Amniotic stem cell (primary cell): ENCODE measurements around the gene TNNI3.
"Not testable (repeated sequence)": the region's sequence is repeated elsewhere in the genome, so short reads cannot be mapped to it uniquely, and the experiment has no call there.

Experiments used
- DNase-seq: peaks from one replicate; lab custom pipeline; 2025; lab: John Stamatoyannopoulos, UW

Gene TNNI3

DNA sequence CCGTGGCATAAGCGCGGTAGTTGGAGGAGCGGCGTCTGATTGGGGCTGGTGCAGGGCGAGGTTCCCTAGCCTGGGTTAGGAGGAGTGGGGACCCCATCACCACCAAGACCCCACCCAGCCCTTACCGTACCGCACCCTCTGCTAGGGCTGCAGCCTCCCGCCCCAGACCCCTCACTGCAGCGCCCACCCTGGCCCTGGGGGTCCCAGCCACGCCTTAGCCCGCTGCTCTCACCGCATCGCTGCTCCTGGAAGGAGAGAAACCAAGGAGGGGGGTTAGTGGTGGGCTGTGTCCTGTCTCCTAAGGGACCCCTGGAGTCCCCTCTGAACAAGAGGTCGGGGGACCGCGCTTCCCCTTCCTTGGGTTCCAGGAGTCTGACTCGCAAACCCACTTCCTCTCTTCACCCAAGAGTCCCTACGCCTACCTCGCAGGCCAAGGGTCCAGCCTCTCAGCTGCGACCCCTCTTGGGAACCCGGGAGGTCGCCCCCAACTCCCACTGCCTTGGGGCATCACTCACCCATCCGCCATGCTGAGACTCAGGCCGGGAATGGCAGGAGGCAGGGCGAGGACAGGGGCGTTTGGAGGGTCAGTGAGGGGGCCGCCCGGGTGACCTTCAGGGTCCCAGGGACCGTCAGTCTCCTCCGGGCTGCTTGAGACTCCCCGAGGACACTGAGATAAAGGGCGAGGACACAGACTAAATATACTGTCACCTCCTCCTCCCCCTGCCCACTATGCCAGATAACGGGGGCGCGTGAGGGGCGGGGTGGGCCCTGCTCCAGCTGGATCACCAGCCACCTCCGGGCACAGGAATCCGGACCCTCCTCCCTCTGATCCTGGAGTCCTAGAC lies at the start of gene TNNI3:
TNNI3 (minus strand) TSS at position 669 of the 845 bp plus-strand sequence; CDS start at position 526, 143 bp downstream.
- no peak for DNase-seq

DNA sequence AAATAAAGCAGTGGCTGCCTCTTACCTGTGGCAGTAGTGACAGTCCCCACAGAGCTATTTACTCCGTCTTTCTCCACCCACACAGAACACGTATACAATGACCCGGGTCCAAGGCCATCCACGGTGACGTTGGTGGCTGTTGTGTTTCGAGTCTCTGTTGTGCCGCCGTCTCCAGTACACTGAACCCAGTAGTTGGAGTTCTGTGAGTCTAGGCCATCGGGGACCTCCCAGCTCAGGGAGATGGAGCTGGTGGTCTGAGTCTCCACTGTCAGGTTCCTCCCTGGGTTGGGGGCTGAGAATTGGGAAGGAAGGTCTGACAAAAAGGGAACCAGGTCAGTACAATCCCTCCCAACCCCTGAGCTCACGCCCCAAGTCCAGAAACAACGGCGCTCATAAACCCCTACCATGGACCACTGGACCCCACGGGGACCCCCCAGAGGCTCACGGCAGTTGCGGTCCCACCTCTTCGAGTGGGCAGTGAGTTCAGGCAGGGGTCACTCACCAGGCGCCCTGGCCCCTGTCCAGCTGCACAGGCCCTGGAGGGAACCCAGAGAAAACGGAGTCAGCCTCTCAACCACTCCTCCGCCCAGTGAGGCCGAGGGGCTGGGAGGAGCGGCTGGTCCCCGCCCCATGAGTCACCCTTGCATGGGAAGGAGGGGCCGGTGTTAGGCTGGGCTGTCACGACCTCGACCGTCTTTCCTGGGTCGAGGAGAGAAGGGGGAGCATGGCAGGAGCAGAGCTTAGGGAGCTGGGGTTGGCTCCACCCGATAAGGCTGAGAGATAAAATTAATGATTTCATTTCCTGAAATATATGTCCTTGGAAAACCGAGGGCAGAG lies 49.4 kb upstream of the TNNI3 start:
- DNase-seq, result peak; percentile 75

DNA sequence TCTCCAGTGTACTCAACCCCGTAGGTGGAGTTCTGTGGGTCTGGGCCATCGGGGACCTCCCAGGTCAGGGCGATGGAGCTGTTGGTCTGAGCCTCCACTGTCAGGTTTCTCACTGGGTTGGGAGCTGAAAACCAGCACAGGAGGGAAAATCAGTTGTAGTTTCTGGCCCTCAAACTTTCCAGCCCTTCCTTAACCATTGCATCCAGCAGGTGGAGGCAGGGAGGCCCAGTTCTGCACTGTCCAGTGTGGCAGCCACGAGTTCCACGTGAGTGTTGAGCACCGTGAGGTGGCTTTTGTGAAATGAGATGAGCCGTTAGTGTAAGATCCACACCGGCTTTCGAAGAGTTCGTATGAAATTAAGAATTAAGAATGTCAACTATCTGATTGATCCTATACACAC lies 44.7 kb upstream of the TNNI3 start:
- DNase-seq, result not testable (repeated sequence)

DNA sequence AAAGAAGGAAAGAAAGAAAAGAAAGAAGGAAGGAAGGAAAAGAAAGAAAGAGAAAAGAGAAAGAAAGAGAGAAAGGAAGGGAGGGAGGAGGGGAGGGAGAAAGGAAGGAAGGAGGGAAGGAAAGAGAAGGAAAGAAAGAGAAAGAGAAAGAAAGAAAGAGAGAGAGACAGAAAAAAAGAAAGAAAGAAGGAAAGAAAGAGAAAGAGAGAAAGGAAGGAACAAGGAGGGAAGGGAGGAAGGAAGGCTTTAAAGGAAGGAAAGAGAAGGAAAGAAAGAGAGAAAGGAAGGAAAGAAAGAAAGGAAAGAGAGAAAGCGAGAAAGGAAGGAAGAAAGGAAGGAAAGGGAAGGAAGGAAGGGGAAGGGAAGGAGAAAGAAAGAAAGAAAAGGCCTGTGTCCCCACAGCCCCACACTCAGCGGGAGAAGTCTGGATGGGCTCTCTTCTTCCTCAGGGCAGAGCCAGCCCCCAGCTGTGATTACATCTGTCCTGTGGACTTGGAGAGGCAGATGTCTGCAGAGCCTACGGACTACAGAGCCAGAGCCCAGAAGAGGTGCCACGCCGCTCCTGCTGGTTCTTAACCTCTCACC lies 42.2 kb upstream of the TNNI3 start:
- no peak for DNase-seq

DNA sequence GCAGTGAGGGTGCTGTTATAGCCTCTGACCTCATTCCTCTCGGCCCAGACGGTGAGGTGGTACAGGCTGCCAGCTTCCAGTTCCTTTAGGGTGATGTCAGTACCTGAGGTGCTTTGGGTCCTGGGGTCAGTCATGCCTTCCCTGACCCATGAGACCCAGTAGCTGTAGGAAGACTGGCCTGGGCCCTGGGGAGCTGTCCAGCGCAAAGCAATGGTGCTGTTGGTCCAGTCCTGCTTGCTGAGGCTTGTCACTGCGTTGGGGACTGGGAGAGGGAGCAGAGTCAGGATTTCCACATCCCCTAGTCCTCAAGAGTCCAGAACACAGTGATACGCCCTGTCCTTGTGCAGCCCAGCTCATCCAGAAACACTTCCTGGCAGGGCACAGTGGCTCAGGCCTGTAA lies 41.1 kb upstream of the TNNI3 start:
- no peak for DNase-seq

DNA sequence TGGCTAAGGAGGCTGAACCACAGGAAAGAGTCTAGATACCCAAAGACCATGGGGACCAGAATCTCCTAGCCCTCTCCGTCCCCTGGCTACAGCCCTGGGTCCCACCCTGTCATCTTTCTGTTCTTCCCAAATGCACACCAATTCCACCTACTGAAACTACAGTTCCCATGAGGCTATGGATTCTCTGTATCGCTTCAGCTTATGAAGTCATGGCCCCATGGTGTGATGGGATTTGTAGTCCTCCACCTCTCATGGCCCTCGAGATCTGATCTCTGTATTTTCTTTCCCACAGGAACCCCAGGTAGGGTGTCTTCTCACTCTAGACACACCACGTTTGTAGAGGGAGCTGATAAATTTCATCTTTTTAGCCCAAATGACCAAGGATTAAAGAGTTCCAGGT lies 40.0 kb upstream of the TNNI3 start:
- no peak for DNase-seq

DNA sequence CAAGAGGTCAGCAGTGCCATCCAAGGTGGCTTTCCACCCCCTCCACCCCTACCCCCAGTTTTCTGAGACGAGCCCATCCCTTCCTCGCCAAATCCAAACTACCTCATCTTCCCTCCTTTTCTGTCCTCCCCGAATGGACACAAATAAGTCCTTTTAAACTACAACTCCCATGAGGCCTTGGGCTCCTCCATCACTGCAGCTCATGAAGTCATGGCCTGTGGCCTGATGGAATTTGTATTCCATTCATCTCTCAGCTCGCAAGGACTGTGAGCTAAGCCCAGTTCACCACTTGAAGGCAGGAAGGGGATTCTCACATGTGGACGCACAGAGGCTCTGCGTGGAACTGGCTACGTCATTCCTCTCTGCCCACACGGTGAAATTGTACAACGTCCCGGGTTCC lies 39.3 kb upstream of the TNNI3 start:
- no peak for DNase-seq

DNA sequence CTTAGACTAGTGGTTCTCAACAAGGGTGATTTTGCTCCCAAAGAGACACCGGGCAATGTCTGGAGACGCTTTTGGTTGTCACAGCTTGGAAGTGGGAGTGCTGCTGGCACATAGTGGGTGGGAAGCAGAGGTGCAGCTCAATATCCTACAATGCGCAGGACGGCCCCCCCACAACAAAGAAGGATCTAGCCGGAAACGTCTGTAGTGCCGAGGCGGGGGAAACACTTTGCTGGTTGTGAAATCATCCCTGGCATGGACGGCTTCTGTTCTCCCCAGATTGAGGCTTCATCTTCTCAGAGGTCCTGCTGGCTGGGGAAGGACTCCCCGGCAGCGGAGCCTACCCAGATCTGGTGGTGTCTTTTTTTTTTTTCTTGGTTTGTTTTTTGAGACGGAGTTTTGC lies 35.9 kb upstream of the TNNI3 start:
- DNase-seq, result no peak

DNA sequence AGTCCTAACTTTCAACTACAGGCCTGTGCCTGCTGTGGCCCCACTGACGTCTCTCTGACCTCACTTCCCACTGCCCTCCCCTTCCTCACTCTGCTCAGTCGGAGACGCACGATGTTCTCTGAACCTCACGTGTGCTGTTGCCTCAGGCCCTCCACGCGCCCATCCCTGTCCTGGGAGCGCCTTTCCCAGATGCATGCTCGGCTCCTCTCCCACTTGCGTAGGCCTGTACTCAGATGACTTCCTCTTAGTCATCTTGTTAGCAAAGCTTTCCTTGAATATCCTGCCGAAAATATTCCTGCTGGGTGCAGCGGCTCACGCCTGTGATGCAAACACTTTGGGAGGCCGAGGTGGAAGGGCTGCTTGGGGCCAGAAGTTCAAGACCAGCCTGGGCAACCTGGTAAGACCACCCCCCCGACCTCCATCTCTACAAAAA lies 31.9 kb upstream of the TNNI3 start:
- no peak for DNase-seq

DNA sequence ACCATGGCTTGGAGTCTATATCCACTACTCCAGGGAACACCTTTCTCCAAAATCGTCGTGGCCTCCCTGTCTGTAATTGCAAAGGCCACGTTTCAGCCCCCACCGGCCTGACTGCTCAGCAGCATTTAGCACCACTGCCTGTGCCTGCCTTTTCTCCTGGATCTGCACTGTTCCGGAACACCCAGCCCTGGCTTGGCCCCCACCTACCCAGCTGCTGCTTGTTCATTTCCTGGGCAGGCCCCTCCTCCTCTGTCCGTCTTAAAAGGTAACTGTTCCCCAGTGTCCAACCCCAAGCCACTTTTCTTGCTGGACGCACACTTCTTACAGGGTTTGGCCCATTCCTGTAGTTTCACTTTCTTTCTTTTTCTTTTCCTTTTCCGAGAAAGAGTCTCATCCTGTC lies 31.1 kb upstream of the TNNI3 start:
- DNase-seq, result no peak

DNA sequence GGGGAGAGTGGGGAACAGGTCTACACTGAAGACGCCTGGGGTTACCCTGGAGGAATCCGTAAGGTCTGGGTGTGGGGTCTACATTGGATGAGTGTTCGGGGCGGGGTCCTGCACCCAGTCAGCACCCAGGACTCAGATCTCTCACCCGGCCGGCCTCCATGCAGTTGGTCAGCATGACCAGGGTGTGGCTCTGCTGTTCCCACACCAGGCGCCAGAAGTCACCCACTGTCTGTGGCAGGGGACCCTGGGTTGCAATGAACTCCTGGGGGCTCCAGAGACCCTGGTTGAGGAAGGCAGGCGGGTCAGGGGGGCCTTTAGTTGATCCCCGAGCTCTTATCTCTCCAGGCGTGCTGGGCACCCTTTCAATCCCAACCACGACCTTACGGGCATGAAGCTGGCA lies 28.5 kb upstream of the TNNI3 start:
- no peak for DNase-seq

DNA sequence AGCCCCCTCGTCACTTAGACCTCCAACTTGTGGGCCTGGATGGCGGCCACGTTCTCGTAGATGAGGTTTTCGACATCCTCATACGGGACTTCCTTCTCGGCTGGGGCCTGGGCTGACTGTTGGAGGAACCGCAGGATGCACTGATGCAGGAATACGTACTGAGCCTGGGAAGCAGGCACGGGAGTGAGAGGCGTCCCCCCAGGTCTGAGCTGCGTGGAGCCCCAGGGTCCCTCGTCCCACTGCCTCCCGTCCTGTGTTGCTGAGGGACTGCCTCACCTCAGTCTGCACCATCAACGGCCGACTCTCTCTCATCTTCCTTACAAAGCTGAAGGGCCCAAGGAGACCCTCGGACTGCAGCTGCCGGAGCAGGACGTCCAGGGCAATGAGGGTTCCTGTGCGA lies 24.2 kb upstream of the TNNI3 start:
- DNase-seq, result no peak

DNA sequence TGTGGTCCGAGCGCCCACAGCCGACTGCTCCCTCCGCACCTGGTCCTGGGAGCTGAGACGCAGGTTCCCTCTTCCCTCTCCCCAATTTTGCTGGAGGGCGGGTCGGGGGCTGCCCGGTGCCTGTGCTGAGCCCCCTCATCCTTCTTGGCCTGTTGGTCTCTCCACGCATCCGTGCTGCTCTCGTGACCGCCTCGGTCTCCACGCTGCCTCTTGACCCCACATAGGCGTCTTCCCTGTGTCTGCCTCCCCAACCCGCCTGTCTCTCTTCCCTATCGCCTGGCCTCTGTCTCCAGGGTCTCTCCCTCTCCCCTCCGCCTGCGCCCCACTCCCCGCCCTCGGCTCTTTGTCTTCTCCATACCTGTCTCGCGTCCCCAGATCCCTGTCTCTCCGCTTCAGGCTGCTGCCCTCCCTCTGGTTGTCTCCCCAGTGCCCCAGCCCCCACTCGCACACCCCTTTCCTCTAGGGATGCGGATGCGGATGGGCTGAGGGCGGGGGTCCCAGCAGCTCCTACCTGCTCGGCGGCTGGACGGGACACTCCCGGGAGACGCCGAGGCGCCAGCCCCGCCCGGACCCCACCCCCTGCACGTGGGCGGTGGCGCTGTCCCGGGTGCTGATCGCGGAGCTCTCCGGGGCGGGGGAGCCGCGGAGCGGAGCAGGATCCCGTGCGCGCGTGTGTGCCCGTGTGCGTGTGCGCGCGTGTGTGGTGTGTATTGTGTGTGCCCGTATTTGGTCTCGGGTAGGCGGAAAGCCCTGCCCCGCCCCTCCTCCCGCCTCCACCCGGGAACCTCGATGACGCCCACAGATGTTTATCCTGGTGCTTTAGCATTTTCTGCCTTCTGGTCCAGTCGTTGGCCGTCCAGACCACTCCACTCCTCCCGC lies 22.3 kb upstream of the TNNI3 start, which contains the start of gene SYT5:
SYT5 (minus strand) TSS at position 684 of the 879 bp plus-strand sequence. CDS start 1,248 bp downstream, outside the sequence.
- no peak for DNase-seq

DNA sequence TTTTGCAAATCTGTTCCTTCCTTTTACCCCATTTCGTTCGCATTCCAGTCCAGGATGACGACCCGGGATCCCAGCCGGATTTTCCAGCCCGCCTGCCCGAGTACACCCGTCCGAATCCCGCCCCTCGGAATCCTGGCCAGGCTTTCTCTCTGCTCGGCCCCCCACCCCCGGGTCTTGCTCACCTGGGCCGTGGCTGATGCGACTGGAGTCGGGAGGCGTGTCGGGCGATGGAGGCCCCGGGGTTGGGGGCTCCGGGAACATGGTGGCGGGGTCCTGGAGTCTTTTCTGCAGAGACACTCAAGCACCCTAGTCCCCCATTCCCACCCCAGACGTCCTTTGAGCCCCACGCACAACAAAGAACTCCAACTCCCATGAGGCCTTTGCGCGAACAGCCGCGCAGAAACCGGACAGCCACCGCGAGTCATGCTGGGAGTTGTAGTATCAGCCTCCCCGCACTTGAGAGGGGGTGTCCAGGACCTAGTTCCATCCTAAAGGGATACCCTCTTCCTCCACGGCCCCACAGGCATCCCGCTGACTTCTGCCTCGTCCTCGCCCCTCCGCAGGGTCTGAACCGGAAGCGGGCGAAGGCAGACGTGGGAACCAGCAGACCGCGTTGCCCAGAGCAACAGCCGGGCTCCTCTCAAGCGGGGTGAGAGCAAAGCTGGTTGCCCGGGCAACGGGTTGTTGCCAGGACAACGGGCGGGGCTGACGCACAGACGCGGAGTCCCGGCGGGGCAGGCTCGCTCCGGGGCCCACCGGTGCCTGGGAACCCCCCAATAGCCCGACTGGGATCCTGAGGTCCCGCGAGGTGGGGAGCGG lies 21.5 kb upstream of the TNNI3 start:
- peak; percentile 29 for DNase-seq

DNA sequence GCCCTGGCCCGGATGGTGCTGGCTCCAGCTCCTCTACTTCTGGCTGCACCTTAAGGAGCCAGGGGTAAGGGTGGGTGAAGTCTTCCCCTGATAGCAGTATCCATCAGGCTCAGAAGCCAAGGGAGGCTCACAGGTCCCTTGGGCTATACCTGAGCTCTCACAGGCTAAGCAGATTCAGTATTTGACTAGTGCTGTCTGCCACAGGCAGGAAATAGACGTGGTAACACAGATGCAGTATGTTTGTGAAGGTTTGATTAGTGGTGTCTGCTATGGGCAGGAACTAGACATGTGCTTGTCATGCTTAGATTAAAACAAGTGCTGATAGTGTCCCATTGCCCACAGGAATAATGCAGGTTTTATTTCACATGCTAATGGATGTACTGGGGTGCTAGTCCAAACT lies 18.5 kb upstream of the TNNI3 start:
- DNase-seq, result no peak

DNA sequence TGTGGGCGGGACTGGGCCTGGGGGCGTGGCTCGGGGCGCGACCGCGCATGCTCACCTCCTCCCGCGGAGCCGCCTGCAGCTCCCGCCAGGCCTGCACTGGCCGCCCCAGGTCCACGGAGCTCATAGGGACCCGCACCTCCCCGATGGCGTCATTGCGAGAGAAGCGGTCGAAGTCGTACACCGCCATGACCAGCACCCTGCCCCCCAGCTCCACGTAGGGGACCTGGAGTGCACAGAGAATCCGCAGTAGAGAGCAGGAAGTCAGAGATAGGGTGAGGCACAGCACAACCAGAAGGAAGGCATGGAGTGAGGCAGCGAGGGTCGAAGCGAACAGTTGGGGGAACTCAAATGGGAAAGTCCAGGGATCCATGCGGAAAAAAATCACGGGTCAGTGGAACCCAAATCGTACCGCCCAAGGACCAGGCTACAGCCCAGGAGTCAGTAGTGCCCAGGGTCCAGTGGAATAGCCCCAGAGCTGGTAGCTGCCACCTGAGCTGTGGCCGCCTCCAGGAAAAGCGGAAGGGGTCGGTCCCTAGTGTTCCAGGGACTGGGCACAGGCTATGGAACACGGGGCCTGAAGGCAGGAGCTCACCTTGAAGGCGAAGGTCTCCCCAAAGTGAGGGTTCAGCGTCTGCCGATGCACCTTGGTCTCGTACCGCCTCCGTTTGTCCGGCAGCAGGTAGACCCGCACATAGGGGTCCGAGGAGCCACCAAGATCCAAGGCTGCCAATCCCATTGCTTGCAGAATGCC lies 17.8 kb upstream of the TNNI3 start:
- DNase-seq, result no peak

DNA sequence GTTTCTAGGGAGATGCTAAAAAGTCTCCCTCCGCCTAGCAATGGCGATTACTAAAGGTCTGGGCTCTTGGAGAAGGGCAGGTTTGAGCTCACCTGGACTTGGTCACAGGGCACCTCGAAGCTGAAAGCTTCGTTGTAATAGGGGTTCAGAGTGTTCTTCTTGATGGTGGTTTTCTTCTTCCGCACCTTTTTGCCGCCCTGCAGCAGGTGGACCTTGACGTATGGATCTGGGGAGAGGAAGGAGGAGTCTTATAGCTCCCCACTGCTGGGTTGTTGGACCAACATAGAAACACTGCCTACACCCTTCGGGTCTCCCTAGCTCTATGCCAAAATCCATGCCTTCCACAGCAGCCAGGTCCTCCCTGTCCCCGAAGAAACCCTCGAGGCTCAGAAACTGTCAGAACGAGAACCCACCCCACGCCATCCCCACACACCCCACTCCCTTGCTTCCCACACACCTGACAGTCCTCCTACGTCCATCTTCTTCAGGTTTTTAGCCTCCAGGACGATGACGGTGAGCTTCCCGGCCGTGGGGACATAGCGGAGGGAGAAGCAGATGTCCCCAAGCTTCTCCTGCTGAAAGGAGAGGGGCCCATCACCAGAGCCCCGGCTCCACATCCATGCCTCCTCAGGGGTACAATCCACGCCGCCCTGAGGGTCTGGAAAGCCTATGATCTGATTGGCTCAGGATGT lies 17.0 kb upstream of the TNNI3 start:
- DNase-seq, result no peak

DNA sequence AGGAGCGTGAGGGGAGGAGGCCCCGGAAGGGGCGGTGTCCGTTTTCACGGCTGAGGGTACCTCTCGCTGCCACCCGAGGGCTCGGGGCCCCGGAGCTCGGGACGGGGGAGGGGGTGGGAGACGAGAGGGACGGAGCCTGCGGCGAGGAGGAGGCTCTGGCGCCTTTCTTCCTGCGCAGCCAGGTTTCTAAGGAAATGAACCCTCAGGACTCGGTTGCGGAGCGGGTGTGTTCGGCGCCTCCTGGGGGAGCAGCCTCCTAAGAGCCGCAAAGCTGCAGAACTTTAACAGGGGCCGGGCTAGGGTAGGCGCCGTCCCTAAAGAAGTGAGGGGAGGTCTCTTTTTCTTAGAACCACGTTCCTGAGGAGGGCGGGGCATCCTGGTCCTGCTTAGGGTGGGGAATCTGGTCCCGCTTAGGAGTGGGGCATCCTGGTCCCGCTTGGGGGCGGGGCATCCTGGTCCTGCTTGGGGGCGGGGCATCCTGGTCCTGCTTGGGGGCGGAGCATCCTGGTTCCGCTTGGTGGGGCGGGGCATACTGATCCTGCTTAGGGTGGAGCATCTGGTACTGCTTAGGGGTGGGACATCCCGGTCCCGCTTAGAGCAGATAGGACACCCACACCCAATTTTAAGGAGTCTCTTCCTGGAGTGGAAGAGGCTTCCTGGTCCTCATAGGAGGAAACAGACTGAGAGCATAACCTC lies 16.3 kb upstream of the TNNI3 start:
- DNase-seq, result no peak
